Stimulated activated CD4-positive, alpha-beta T cell treated with anti-CD3 and anti-CD28 coated beads, Interleukin-15, amount 100 ng/mL, for 48 hours (primary cell): Measurements from ENCODE around the gene FER.
A peak's percentile ranks its signal among the peaks of the same experiment; 100 is the strongest.
"Not testable (repeated sequence)": the region's sequence is repeated elsewhere in the genome, so short reads cannot be mapped to it uniquely, and the experiment has no call there.

Experiments
- DNase-seq, 2 donors: peaks; one replicate each; pipeline ENCODE4 v3.0.0-alpha.2; 2020; ENCODE audit warnings: low read depth in 2 of 2

The FER gene

DNA sequence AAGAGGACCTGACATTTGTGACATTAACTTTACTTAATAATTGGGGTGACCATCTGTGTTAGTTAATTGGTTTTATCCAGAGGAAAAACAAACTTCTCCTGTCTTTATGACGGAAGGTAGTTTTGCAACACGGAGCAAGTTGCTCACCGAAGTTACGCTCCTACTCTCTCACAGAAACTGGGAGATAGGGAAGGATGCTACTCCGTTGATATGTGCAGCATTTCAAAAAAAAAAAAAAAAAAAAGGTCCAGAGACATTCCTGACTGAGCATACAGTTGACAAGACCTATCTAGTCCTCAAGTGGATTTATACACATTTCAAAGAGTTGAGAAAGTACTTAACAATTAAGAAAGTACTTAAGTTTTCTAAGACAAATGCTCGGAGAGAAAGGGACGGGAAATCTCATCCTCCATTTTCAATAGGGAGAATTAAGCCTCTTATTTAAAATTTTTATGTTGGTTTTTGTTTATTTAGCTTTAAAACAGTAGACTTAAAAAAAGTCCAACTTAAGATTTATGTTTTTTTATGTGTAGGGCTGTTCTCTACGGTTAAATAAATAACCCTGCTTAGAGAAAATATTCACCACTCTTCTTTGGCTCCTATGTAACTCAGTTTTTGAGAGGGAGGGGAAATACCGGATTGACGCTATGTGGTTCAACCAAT, 455 bp upstream of the FER start:
- no peak for DNase-seq

DNA sequence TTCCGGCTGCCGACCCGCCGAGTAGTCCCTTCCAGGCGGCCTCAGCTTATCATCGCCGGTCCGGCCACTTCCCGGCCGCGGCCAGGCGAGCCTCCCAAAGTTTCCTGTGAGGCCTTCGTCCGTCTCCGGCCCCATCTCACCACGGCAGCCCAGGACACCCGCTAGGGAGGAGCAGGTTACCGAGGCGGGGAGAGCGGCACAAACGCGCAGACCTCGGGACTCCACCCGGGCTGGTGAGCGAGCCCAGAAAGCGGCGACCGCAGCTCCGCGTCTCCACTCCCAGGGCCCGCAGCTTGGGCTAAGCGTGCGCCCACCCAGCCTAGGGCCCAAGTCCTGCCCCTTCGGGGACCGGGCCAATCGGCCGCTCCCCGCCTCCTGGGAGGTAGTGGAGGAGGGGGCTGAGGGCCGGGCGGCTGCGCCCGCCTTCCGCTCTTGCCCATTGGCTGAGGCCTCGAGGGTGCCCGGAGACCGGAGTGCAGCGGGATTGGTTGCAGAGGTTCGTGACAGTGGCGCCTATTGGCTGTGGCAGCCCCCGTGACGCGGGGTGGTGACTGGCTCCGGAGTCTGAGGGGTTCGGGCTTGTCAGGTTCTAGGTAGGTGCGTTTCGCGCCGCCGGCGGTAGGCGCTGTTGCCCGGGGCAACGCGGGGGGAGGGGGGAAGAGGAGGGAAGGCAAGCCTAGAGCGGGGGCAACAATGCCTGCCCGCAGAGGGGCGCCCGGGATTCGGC, 867 bp downstream of the FER start:
- peak; percentile 96 to 97 for DNase-seq

DNA sequence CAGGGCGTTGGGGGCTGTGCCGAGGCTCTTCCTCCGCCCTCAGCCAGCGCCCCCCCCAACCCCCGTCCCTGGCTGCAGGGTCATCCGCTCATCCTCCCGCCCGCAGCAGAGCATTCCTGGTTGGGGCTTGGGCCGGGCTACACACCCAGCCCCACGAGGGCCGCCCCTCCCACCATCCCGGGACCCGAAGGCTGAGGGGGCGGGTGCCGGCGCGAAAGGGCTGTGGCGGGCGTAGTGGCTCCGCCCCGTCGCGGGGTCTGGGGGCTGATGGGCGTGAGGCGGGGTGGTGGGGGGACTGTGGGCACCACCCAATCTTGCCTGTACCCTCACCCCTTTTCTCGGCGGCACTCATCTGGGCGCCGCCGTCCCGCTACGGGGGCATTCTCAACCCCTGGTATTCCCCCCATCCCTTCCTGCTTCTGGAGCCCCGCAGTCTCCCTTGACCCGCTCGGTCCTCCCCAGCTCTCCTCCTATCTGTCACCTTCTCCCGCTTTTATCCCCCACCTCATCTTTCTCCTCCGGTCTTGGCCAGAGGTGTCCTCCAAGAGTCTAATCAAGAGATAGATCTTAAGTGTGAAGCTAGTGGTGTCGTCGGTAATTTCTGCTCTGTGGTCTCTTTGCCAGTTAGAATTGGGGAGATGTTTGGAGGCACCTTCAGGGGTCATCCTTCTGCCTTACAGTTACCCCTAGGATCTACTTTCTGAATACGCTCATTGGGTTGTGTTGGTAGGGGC, 1.6 kb downstream of the FER start:
- no peak for DNase-seq

DNA sequence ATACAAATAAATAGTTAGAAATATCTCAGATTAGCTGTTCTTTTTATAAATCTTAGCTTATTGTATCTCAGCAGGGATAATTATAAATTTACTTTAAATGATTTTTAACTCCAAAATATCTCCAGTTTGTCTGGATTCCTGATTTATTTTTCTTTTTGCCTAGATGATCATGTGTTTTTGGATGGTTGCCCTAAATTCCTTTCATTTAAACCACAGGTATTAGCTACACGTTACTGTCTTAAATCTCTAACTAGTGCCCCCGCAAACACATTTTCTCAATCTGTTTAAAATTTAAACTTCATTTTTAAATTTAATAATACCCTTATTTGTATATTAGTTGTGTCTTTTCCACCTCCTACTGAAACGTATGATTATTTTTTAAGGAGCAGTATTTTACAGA, 5.6 kb downstream of the FER start:
- DNase-seq: no peak

DNA sequence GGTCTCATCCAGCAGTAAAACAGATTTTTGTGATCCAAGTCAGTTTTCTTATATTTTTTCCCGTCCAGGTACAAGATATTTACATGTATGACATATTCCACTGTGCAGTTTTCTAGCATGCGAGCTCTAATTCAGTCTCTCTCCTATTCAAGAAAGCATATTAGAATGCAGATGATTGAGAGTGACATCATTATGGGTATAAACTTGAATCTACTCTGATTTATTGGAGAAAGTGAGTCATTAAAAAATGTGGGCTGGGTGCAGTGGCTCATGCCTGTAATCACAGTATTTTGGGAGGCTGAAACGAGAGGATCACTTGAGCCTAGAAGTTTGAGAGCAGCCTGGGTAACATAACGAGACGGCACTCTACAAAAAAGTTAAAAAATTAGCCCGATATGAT, 6.2 kb downstream of the FER start:
- no peak for DNase-seq

DNA sequence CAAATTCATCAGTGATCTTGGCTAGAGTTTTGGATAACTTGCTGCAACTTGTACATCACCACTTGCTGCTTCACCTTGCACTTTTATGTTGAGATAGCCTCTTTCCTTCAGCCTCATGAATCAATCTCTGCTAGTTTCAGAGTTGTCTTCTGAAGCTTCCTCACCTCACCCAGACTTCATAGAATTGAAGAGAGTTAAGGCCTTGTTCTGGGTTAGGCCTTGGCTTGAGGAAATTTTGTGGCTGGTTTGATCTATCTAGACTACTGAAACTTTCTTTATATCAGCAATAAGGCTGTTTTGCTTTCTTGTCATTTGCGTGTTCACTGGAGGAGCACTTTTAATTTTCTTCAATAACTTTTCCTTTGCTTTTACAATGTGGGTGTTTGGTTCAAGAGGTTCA, 12.8 kb downstream of the FER start:
- no peak for DNase-seq

DNA sequence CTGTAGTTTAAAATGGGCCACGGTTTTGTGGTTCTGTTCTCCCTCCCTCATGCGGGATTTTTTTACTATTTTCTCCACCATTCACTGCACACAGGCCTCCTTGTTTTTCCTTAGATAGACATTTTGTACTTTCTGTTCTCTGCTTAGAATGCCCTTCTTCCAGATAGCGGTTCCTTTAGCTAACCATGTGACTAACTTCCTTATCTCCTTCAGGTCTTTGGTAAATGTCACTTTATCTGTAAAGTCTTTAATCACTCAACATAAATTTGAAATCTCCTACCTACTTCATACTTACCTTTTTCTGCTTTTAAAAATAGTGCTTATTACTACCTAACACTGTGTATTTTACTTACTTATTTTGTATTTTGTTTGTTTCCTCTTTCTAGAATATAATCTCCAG, 15.0 kb downstream of the FER start:
- DNase-seq: no peak

DNA sequence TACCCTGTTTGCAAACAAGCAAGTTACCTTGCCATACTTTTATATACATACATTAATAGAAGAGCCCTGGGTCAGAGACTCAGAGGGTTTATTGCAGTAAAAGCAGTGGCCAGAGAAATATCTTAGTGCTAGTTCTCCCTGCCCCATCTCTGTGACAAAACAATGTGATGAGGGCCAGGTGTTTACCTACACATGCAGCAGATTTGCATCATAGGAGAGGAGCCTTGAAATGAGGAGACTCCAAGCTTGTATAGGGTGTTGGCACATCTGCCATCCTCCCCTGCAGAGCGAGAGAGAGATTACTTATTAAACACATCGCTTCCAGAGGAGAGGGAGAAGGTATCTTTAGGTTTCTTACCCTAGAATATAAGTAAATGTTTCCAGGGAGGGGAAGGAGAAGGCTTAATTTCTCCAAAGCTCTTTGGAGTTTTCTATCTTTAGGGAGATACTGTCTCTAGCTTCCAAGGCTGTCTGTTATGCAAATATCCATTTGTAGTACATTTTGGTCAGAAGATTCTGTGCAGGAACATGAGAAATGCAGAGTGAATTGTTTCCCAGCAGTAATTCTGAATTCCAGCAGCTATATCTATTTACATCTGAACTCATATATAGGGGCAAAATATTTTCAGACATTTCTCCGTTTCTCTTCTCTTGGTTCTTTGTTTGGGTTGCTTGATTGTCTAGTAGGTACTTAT, 15.7 kb downstream of the FER start:
- no peak for DNase-seq

DNA sequence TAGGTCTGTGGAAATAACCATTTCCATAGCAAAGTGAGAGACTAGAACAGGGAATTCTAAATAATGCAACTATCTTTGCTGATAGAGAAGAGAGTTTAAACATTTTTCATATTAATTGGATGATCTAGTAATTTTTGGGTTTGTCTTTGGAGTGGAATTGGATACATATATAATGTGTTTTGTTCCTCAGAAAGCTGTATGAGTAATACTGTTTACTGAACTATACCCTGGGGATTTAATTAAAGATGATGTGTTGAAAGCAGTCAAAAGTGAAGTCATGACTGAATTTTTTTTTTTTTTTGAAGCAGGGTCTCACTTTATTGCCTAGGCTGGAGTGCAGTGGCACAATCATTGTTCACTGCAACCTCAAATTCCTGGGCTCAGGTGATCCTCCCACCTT, 17.9 kb downstream of the FER start:
- no peak for DNase-seq

DNA sequence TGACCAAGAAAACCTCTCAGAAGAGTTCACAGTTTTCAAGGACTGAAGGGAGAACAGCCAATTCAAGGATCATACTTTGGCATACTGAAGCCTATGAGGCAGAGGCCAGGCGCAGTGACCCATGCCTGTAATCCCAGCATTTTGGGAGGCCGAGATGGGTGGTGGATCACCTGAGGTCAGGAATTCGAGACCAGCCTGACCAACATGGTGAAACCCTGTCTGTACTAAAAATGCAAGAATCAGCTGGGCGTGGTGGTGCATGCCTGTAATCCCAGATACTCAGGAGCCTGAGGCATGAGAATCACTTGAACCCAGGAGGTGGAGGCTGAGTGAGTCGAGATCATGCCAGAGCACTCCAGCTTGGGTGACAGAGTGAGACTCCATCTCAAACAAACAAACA, 19.2 kb downstream of the FER start:
- DNase-seq: not testable (repeated sequence)

DNA sequence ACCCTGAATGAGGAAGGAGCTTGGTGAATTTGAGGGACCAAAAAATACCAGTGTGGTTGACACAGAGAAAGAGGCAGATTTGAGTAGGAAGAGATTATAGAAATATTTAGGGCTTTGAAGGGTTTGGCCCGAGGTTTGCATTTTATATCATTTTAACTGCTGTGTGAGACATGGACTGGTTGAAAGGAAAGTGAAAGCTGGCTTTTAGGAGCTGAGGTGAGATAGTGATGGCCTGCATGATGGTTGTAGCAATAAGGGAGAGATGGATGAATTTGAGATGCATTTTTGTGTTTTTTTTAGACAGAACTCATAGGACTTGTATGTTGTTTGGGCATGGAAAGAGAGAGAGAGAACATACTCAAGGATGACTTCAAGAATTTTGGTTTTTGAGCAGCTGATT, 21.7 kb downstream of the FER start:
- no peak for DNase-seq

DNA sequence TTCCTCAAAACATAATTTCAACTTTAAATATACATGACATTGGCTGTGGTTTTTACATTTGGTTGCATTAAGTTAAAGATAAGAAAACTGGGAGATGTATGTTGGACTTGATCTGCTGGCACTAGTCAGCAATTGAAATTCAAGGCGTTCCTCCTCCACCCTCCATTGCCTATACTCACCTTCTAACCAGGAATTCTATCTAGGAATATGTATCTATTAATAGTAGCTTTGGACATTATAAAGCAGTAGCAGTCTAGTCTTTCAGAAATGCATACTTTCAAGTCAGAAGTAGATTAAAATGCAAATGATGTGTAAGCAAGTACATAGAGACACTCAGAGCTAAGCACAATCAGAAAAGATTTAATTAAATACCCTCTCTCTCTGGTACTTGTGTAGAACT, 24.9 kb downstream of the FER start:
- no peak for DNase-seq

DNA sequence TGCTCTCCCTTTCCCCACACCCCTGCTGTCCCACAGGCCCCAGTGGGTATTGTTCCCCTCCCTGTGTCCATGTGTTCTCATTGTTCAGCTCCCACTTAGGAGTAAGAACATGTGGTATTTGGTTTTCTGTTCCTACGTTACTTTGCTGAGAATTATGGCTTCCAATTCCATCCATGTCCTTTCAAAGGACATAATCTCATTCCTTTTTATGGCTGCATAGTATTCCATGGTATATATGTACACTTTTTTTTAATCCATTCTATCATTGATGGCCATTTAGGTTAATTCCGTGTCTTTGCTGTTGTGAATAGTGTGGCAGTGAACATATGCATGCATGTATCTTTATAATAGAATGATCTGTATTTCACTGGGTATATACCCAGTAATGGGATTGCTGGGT, 25.6 kb downstream of the FER start:
- no peak for DNase-seq

DNA sequence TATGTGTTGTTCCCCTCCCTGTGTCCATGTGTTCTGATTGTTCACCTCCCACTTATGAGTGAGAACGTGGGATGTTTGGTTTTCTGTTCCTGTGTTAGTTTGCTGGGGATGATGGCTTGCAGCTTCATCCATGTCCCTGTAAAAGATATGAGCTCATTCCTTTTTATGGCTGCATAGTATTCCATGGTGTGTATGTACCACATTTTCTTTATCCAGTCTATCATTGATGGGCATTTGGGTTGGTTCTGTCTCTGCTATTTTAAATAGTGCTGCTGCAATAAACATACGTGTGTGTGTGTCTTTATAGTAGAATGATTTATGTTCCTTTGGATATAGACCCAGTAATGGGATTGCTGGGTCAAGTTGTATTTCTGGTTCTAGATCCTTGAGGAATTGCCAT, 26.4 kb downstream of the FER start:
- not testable (repeated sequence) for DNase-seq

DNA sequence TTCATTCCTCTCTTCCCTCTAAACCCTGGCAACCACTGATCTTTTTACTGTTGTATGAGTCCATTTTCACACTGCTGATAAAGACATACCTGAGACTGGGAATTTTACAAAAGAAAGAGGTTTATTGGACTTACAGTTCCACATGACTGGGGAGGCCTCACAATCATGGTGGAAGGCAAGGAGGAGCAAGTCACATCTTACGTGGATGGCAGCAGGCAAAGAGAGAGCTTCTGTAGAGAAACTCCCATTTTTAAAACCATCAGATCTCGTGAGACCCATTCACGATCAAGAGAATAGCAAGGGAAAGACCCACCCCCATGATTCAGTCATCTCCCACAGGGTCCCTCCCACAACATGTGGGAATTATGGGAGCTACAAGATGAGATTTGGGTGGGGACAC, 29.9 kb downstream of the FER start:
- not testable (repeated sequence) for DNase-seq

DNA sequence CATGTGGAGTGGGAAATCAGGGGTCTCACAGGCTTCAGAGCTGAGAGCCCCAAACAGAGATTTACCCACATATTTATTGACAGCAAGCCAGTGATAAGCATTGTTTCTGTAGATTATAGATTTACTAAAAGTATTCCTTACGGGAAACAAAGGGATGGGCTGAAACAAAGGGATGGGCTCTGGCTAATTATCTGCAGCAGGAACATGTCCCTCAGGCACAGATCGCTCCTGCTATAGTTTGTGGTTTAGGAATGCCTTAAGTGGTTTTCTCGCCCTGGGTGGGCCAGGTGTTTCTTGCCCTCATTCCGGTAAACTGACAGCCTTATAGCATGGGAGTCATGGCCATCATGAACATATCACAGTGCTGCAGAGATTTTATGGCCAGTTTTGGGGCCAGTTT, 36.9 kb downstream of the FER start:
- not testable (repeated sequence) for DNase-seq

DNA sequence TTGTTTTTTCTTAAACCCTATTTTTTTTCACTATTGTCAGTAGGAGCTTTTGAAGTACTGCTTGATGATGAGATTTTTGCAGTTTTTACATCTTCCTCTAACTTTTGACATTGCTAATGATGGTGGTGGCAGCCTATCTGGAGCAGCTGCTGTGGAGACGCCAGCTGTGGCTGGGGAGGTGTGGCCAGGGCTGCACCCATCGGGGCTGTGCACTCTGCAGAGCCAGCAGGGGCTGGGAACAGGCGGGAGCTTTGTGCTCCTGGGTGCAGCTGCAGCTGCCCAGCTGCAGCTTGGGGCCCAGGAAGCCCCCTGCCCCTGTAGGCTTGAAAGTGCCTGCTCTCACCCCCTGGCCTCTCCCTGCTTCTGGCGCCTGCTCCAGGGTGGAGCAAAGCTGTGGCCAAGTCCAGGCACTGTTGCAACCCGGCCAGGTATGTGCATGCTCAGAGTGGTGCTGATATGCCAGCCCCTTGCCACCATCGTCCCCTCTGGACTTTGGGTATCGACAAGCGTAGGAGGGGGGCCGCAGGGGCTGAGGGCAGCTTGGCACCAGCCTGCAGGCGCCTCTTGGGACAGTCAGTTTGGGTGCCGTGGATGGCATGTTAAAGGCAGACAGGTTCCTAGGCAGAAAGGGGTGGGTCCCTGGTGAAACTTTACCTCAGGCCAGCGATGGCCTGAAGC, 39.2 kb downstream of the FER start:
- DNase-seq: no peak

DNA sequence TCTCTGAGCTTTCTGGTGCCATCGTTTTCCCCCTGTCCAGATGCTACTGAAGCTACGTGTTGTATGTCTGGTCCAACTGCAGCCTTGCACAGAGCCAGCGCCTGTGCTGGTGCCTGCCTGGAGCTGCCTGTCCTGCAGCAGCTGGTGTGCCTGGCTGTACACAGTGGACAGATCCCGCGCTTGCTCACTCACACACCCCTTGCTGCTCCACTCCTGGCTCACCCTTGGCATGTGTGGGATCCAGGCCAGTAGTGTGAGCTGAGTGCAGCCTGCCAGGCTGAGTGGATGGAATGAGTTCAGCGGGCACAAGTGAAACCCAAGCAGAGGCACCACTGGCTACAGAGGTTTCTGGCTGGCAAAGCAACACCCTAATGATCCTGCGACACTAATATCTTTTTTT, 40.4 kb downstream of the FER start:
- no peak for DNase-seq

DNA sequence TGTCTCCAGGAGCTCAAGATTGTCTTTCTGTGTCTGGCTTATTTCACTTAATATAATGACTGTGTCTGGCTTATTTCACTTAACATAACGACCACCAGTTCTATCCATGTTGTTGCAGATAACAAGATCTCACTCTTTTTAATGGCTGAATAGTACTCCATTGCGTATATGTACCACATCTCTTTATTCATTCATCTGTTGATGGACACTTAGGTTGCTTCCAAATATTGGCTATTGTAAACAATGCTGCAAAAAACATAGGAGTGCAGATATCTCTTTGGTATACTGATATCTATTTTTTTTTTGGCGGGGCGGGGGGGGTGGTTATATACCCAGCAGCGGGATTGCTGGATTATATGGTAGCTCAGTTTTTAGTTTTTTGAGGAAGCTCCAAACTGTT, 45.5 kb downstream of the FER start:
- no peak for DNase-seq

DNA sequence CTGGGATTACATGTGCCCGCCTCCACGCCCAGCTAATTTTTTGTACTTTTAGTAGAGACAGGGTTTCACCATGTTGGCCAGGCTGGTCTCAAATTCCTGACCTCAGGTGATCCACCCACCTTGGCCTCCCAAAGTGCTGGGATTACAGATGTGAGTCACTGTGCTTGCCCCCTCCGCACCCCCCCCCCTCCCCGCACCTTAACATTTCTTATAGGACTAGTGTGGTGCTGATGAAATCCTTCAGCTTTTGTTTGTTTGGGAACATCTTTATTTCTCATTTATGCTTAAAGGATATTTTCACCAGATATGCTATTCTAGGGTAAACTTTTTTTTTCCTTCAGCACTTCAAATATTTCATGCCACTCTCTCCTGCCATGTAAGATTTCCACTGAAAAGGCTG, 46.7 kb downstream of the FER start:
- not testable (repeated sequence) for DNase-seq

DNA sequence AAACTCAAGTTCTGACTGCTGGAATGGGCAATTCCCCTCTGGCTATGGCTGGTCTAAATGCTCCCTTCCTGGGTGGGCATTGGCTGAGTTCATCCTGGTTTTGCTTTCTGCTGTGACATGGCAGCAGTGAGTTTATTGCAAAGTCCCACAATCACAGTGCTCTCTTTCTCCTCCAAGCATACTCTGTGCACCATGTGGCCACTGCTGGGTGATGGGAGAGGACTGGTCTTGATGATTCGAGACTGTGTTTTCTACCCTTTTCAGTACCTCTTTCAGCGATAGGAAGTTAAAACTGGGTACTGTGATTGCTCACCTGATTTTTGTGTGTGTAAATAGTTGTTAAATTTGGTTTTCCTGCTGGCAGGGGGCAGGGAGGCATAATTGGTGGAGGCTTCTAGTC, 49.7 kb downstream of the FER start:
- no peak for DNase-seq

DNA sequence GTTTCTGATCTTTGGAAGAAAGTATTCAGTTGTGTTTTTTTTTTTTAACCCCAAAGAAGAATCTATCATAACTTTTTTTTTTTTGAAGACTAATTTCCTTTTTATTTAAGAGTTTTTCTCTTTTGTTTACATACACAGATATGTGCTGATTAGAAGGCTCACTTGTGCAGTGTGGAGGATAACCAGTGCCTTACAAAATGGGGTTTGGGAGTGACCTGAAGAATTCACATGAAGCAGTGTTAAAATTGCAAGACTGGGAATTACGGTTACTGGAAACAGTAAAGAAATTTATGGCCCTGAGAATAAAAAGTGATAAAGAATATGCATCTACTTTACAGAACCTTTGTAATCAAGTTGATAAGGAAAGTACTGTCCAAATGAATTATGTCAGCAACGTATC, 50.3 kb downstream of the FER start:
- DNase-seq: no peak
